ENCODE measurements around the gene CRYBG1.

GRCh38 chr6:106561686-106562405, 201.3 kb downstream of the CRYBG1 start:
- TF ChIP-seq CTCF (IDR thresholded peaks at IDR 0.05) (no peak), EZH2 (IDR thresholded peaks at IDR 0.05; ENCODE audit: borderline replicate concordance, insufficient read depth, low read depth, low read length, poor library complexity, severe bottlenecking) (no peak)

Data from B cell (primary cell).